A549 (cell line): Measurements from ENCODE around the gene SLX9.

Source experiments
- CHD2 ChIP-seq: fragments of 150-350 bp; IDR thresholded peaks from 2 replicates; pipeline ENCODE4 v1.6.1; 2014; ENCODE audit warnings: low read length; ENCODE audit not compliant: partially characterized antibody
- CHD4 ChIP-seq: fragments of 200-600 bp; sonication (generic); IDR thresholded peaks from 2 replicates; pipeline ENCODE4 v1.6.1; 2016; ENCODE audit warnings: antibody characterized with exemption, mild to moderate bottlenecking, borderline replicate concordance
- CTCF ChIP-seq: fragments of >200 bp; sonication (Bioruptor Twin); formaldehyde crosslinking; IDR thresholded peaks from 3 replicates; pipeline ENCODE4 v1.5.1; 2016
- KDM1A ChIP-seq: fragments of 200-600 bp; sonication (generic); IDR thresholded peaks from 2 replicates; pipeline ENCODE4 v1.6.1; 2016; ENCODE audit warnings: low read depth, mild to moderate bottlenecking
- MYC ChIP-seq: IDR thresholded peaks from 2 replicates; pipeline ENCODE4 v1.6.1; 2012; ENCODE audit warnings: mild to moderate bottlenecking, inconsistent platforms, low read length, improper control_type of control experiment, borderline replicate concordance
- POLR2A ChIP-seq: IDR thresholded peaks from 2 replicates; pipeline ENCODE4 v1.6.1; 2012; ENCODE audit warnings: mild to moderate bottlenecking, low read length
- ZFP36 ChIP-seq: fragments of 450-650 bp; IDR thresholded peaks from 2 replicates; pipeline ENCODE4 v1.6.1; 2014; ENCODE audit warnings: borderline replicate concordance; ENCODE audit not compliant: partially characterized antibody
- TF ChIP-seq, protein P1 (sequence below): fragments of 450-650 bp; IDR thresholded peaks from 2 replicates; pipeline ENCODE4 v1.6.1; 2014; ENCODE audit warnings: antibody characterized with exemption

GRCh38 chr21:44993321-44994046 lies 53.7 kb downstream of the SLX9 start:
- TF ChIP-seq CHD4: no peak
- no peak for TF ChIP-seq CTCF
- TF ChIP-seq CHD2: no peak
- TF ChIP-seq POLR2A: no peak
- no peak for TF ChIP-seq ZFP36
- no peak for TF ChIP-seq KDM1A
- TF ChIP-seq, protein P1, sequence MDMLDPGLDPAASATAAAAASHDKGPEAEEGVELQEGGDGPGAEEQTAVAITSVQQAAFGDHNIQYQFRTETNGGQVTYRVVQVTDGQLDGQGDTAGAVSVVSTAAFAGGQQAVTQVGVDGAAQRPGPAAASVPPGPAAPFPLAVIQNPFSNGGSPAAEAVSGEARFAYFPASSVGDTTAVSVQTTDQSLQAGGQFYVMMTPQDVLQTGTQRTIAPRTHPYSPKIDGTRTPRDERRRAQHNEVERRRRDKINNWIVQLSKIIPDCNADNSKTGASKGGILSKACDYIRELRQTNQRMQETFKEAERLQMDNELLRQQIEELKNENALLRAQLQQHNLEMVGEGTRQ: no peak
- TF ChIP-seq MYC: no peak
